GM19397 (cell line): ENCODE measurements around the gene DUSP21.
"Not testable (repeated sequence)": the region's sequence is repeated elsewhere in the genome, so short reads cannot be mapped to it uniquely, and the experiment has no call there.

Source experiments
- ATAC-seq: cut with Tn5 transposase; IDR thresholded peaks from one replicate; pipeline ENCODE4 v1.9.1; 2021; ENCODE audit warnings: mild to moderate bottlenecking, moderate library complexity; ENCODE audit not compliant: unreplicated experiment

Gene DUSP21

DNA sequence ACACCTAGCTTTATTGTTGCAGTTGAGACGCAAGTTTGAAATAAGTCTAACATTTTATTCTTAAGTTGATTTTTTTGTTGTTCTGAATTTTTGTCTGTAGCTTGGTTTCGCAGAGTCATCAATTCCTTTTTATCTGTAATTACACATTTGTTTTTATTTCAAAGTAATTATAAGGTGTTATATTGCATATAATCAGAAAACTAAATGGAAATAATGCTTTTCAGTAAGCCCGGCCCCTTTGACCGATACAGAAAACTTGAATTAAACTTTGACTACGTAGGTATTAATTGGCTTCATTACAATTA is 31.3 kb downstream of the DUSP21 start:
- ATAC-seq, result no peak

DNA sequence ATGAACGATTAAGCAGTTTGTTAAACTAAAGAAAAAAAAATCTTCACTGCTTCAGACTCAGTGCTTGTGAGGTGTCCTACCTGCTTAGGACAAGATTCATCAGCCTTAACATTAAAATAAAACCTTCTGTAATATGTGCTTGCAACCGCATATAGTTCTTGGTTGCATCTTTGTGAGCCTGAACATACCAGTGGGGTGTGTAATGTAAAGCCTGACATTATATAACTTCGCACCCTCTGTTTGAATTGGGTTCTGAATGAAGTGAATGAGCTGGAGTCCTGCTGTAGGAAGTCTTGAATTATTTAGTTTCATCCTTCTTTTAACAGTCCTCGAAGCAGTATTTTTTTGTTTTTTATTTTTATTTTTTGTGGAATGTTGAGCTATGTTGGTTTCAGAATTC is 32.3 kb downstream of the DUSP21 start:
- ATAC-seq, result no peak

- no peak for ATAC-seq
Observed at GRCh38 chrX:44876767-44877166, 32.9 kb downstream of the DUSP21 start.

GRCh38 chrX:44878780-44879179 is 35.0 kb downstream of the DUSP21 start:
- no peak for ATAC-seq

- no peak for ATAC-seq
Observed at GRCh38 chrX:44881549-44881948, 37.7 kb downstream of the DUSP21 start.

- no peak for ATAC-seq
Observed at GRCh38 chrX:44882635-44883034, 38.8 kb downstream of the DUSP21 start.

DNA sequence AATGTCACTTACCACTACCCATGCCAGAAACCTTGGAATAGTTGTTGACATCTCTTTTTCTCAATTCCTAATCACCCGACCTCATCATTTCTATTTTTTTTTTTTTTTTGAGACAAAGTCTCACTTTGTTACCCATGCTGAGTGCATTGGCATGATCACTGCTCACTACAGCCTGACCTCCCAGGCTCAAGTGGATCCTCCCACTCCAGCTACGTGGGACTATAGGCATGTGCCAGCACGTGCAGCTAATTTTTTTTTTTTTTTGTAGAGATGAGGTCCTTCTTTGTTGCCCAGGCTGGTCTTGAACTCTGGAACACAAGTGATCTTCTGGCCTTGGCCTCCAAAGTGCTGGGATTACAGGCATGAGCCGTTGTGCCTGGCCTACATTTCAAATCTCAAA is 41.1 kb downstream of the DUSP21 start:
- ATAC-seq, result no peak

GRCh38 chrX:44889824-44890223 is 46.0 kb downstream of the DUSP21 start:
- no peak for ATAC-seq

DNA sequence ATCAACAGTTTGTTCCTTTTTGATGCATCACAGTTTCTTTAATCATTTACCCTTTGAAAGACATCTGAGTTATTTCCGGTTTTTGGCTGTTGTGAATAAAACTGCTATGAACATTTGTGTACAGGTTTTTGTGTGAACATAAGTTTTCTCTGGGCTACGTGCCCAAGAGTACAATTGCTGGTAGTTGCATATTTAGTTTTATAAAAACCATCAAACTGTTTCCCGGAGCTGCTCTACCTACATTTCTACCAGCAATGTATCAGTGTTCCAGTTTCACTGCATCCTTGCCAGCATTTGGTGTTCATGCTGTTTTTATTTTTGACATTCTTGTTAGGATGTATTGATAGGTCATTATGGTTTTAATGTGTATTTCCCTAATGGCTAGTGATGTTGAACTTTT is 46.4 kb downstream of the DUSP21 start:
- ATAC-seq, result no peak

- ATAC-seq, result not testable (repeated sequence)
Observed at GRCh38 chrX:44890687-44891086, 46.9 kb downstream of the DUSP21 start.

GRCh38 chrX:44891642-44892041 is 47.8 kb downstream of the DUSP21 start:
- no peak for ATAC-seq
